ENCODE measurements around the gene ABL1. TPM values are rescaled to one million over a fixed set of nuclear protein-coding genes. Genes with fewer than 3 reads are reported as not detected.
"Not testable (repeated sequence)": the region's sequence is repeated elsewhere in the genome, so short reads cannot be mapped to it uniquely, and the experiment has no call there.

Gene ABL1
- total RNA-seq, 1 donor from 2014 or later, result 113 TPM

DNA sequence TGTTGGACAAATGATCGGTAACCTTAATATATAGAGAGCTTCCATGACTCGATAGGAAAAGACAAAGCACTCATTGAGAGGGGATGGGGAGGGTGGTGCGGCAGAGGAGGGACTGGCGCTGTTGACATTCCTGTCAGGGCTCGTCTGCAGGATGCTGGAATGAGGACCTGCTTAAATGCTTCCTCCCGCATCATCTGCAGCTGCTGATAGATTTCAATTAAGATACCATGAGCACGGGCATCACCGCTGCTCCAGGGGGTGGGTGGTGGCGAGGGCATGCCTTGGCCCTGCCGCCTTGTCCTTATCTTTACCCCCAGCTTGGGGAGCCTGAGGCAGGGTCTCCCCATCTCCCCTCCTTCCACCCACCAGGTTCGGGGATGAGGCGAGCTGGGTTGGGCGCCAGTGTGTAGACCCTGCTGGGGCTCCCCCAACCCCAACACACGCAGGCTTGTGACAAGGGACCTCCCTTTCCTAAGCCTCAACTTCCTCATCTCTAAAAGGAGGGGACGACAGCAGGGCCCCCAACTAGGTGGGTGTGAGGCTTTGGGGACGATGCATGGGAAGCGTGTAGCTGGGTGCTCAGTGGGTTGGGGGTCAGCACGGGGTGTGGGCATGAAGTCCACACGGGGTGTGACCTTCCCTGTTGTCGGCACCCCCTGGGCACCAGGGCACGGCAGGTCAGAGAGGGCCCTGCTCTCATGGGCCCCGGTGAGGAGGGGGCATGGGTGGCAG, 73.3 kb downstream of the ABL1 start:
- no peak for FAIRE-seq
- no peaks in the 10 kb centered on the region for H3K36me3 ChIP-seq (ENCODE audit: insufficient read depth, low read length)
- no peak for DNase-seq (ENCODE audit: low read depth)
- Mint-ChIP-seq H3K9me3 (ENCODE audit: unreplicated experiment) (no peaks in the 10 kb centered on the region), H3K36me3 (ENCODE audit: low read depth, unreplicated experiment) (no peaks in the 10 kb centered on the region), H3K27ac (ENCODE audit: unreplicated experiment) (no peak overlapping the region), H3K4me3 (ENCODE audit: unreplicated experiment) (no peak overlapping the region), H3K4me1 (ENCODE audit: low read depth, unreplicated experiment) (no peaks in the 10 kb centered on the region), H3K27me3 (ENCODE audit: low read depth, unreplicated experiment) (peaks cover 34% of the 10 kb centered on the region)
- H3K4me2 ChIP-seq (ENCODE audit: low read length), result no peak overlapping the region
- H3K4me1 ChIP-seq (ENCODE audit: insufficient read depth, low read length), result peaks cover 8% of the 10 kb centered on the region
- no peaks in the 10 kb centered on the region for H3K79me2 ChIP-seq (ENCODE audit: insufficient read depth, low read length)
- no peaks in the 10 kb centered on the region for H4K20me1 ChIP-seq (ENCODE audit: insufficient read depth, low read length)
- no peak overlapping the region for H3K27ac ChIP-seq (ENCODE audit: low read depth, low read length)
- no peaks in the 10 kb centered on the region for H3K9me3 ChIP-seq (ENCODE audit: insufficient read depth, low read depth, low read length)
- no peak overlapping the region for H3K9ac ChIP-seq (ENCODE audit: low read length)
- TF ChIP-seq EZH2 (IDR thresholded peaks at IDR 0.05; ENCODE audit: insufficient read depth, low read length) (no peak), CTCF (IDR thresholded peaks at IDR 0.05; ENCODE audit: insufficient read depth, low read depth, low read length) (no peak)
- H3K27me3 ChIP-seq (ENCODE audit: insufficient read depth, low read length), result peaks cover 2% of the 10 kb centered on the region
- H3K4me3 ChIP-seq (ENCODE audit: insufficient read depth, low read depth, low read length), result no peak overlapping the region
- no peak overlapping the region for H2AFZ ChIP-seq (ENCODE audit: low read depth, low read length)

DNA sequence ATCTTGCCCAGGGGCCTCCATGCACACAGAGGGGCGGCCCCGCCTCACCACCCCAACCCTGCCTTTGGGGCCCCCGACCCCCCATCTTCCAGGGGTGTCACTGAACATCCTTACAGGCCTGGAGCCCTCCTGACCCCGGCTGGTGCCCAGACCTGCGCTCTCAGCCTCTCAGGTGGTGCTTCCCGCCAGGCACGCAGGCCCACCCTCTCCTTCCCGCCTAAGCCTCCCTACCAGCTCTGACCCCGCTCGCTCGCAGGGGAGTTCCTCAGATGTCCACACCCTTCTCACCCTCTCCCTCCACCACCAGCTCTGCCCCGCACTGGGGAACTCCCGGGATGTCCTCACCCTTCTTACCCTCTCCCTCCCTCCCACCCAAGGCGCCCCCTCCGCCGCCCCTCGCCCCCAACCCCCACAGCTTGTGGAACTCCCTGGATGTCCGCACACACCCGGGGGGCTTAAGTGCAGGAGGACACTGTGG, 73.9 kb downstream of the ABL1 start:
- Mint-ChIP-seq H3K27ac (ENCODE audit: unreplicated experiment) (no peak overlapping the region), H3K4me3 (ENCODE audit: unreplicated experiment) (no peak overlapping the region), H3K4me1 (ENCODE audit: low read depth, unreplicated experiment) (no peaks in the 10 kb centered on the region), H3K36me3 (ENCODE audit: low read depth, unreplicated experiment) (no peaks in the 10 kb centered on the region), H3K9me3 (ENCODE audit: unreplicated experiment) (no peaks in the 10 kb centered on the region), H3K27me3 (ENCODE audit: low read depth, unreplicated experiment) (peaks cover 32% of the 10 kb centered on the region)
- no peak for TF ChIP-seq EZH2 (IDR thresholded peaks at IDR 0.05; ENCODE audit: insufficient read depth, low read length)
- no peak for TF ChIP-seq CTCF (IDR thresholded peaks at IDR 0.05; ENCODE audit: insufficient read depth, low read depth, low read length)
- FAIRE-seq (no peak), DNase-seq (ENCODE audit: low read depth) (no peak)
- Histone ChIP-seq H2AFZ (ENCODE audit: low read depth, low read length) (no peak overlapping the region), H3K4me2 (ENCODE audit: low read length) (no peak overlapping the region), H3K4me1 (ENCODE audit: insufficient read depth, low read length) (peaks cover 14% of the 10 kb centered on the region), H3K27ac (ENCODE audit: low read depth, low read length) (no peak overlapping the region), H4K20me1 (ENCODE audit: insufficient read depth, low read length) (no peaks in the 10 kb centered on the region), H3K27me3 (ENCODE audit: insufficient read depth, low read length) (peaks cover 2% of the 10 kb centered on the region), H3K36me3 (ENCODE audit: insufficient read depth, low read length) (no peaks in the 10 kb centered on the region), H3K9ac (ENCODE audit: low read length) (no peak overlapping the region), H3K4me3 (ENCODE audit: insufficient read depth, low read depth, low read length) (no peak overlapping the region), H3K9me3 (ENCODE audit: insufficient read depth, low read depth, low read length) (no peaks in the 10 kb centered on the region), H3K79me2 (ENCODE audit: insufficient read depth, low read length) (no peaks in the 10 kb centered on the region)

DNA sequence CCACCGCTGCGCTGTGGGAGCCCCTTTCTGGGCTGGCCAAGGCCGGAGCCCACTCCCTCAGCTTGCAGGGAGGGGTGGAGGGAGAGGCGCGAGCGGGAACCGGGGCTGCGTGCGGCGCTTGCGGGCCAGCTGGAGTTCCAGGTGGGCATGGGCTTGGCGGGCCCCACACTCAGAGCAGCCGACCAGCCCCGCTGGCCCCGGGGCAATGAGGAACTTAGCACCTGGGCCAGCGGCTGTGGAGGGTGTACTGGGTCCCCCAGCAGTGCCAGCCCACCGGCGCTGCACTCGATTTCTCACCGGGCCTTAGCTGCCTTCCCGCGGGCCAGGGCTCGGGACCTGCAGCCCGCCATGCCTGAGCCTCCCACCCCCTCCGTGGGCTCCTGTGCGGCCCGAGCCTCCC, 75.0 kb downstream of the ABL1 start:
- H3K27me3 ChIP-seq (ENCODE audit: insufficient read depth, low read length); H3K79me2 ChIP-seq (ENCODE audit: insufficient read depth, low read length); H3K27ac Mint-ChIP-seq (ENCODE audit: unreplicated experiment); H4K20me1 ChIP-seq (ENCODE audit: insufficient read depth, low read length); H3K4me3 ChIP-seq (ENCODE audit: insufficient read depth, low read depth, low read length); H3K4me1 Mint-ChIP-seq (ENCODE audit: low read depth, unreplicated experiment); H3K36me3 Mint-ChIP-seq (ENCODE audit: low read depth, unreplicated experiment); H3K9me3 ChIP-seq (ENCODE audit: insufficient read depth, low read depth, low read length); H3K36me3 ChIP-seq (ENCODE audit: insufficient read depth, low read length); H3K27ac ChIP-seq (ENCODE audit: low read depth, low read length); H3K9ac ChIP-seq (ENCODE audit: low read length); DNase-seq (ENCODE audit: low read depth); H3K4me3 Mint-ChIP-seq (ENCODE audit: unreplicated experiment); H3K4me2 ChIP-seq (ENCODE audit: low read length); H2AFZ ChIP-seq (ENCODE audit: low read depth, low read length); H3K9me3 Mint-ChIP-seq (ENCODE audit: unreplicated experiment); FAIRE-seq: not testable (repeated sequence)
- H3K27me3 Mint-ChIP-seq (ENCODE audit: low read depth, unreplicated experiment), result peaks cover 32% of the 10 kb centered on the region
- H3K4me1 ChIP-seq (ENCODE audit: insufficient read depth, low read length), result peaks cover 14% of the 10 kb centered on the region

DNA sequence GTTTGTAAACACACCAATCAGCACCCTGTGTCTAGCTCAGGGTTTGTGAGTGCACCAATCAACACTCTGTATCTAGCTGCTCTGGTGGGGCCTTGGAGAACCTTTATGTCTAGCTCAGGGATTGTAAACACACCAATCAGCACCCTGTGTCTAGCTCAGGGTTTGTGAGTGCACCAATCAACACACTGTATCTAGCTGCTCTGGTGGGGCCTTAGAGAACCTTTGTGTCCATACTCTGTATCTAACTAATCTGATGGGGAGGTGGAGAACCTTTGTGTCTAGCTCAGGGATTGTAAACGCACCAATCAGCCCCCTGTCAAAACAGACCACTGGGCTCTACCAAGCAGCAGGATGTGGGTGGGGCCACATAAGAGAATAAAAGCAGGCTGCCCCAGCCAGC, 75.6 kb downstream of the ABL1 start:
- H3K4me3 ChIP-seq (ENCODE audit: insufficient read depth, low read depth, low read length); DNase-seq (ENCODE audit: low read depth); H3K4me1 Mint-ChIP-seq (ENCODE audit: low read depth, unreplicated experiment); H3K9me3 ChIP-seq (ENCODE audit: insufficient read depth, low read depth, low read length); H3K36me3 ChIP-seq (ENCODE audit: insufficient read depth, low read length); H2AFZ ChIP-seq (ENCODE audit: low read depth, low read length); H3K27me3 ChIP-seq (ENCODE audit: insufficient read depth, low read length); H4K20me1 ChIP-seq (ENCODE audit: insufficient read depth, low read length); H3K9me3 Mint-ChIP-seq (ENCODE audit: unreplicated experiment); H3K27ac ChIP-seq (ENCODE audit: low read depth, low read length); H3K4me3 Mint-ChIP-seq (ENCODE audit: unreplicated experiment); H3K27ac Mint-ChIP-seq (ENCODE audit: unreplicated experiment); FAIRE-seq; H3K9ac ChIP-seq (ENCODE audit: low read length); H3K36me3 Mint-ChIP-seq (ENCODE audit: low read depth, unreplicated experiment); H3K79me2 ChIP-seq (ENCODE audit: insufficient read depth, low read length); H3K4me2 ChIP-seq (ENCODE audit: low read length): not testable (repeated sequence)
- peaks cover 34% of the 10 kb centered on the region for H3K27me3 Mint-ChIP-seq (ENCODE audit: low read depth, unreplicated experiment)
- H3K4me1 ChIP-seq (ENCODE audit: insufficient read depth, low read length), result peaks cover 14% of the 10 kb centered on the region

Data from astrocyte (in vitro differentiated cells and primary cell).